ENCODE data around the gene BMP6.

DNA sequence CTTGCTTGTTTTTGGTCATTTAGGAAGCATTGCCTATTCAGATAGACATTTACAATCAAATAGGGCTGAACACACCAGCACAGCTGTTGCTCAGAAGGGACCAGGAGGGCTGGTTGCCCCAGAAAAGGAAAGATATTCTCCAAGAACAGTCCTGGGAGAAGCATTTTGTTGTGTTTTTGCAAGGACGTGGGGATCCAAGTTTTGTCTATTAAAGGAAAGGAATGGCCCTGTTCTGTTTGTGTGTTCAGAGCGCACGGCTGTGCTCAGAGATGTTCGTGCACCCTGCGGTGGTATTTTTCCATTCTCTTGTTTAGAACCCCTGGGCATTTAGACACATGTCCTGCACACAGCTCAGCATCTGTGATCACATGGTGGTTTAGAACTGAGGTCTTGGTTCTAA, 102.2 kb downstream of the BMP6 start:
- TF ChIP-seq, protein P1, sequence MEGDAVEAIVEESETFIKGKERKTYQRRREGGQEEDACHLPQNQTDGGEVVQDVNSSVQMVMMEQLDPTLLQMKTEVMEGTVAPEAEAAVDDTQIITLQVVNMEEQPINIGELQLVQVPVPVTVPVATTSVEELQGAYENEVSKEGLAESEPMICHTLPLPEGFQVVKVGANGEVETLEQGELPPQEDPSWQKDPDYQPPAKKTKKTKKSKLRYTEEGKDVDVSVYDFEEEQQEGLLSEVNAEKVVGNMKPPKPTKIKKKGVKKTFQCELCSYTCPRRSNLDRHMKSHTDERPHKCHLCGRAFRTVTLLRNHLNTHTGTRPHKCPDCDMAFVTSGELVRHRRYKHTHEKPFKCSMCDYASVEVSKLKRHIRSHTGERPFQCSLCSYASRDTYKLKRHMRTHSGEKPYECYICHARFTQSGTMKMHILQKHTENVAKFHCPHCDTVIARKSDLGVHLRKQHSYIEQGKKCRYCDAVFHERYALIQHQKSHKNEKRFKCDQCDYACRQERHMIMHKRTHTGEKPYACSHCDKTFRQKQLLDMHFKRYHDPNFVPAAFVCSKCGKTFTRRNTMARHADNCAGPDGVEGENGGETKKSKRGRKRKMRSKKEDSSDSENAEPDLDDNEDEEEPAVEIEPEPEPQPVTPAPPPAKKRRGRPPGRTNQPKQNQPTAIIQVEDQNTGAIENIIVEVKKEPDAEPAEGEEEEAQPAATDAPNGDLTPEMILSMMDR (conservative IDR thresholded peaks at IDR 0.05; ENCODE audit: low read depth, low read length): no peak
- no peak for TF ChIP-seq EZH2 (IDR thresholded peaks at IDR 0.05; ENCODE audit: borderline replicate concordance, low read depth, low read length, poor library complexity, severe bottlenecking)
